ENCODE results near the gene NEU3. TPM values are rescaled to one million over a fixed set of nuclear protein-coding genes. Genes with fewer than 3 reads are reported as not detected.
"Not testable (repeated sequence)": the region's sequence is repeated elsewhere in the genome, so short reads cannot be mapped to it uniquely, and the experiment has no call there.

The NEU3 gene
- total and polyA plus RNA-seq, 2 of the 13 experiments (the other 11 are each of a cell fraction or from before 2014, with no cell fraction given) = 6.3 to 15.3 TPM

GRCh38 chr11:74957937-74958629 lies 30.6 kb upstream of the NEU3 start:
- H3K4me1 ChIP-seq (ENCODE audit: insufficient read depth, low read length) = peaks cover 24% of the 10 kb centered on the region
- H4K20me1 ChIP-seq (ENCODE audit: insufficient read depth, low read length) = peaks cover 33% of the 10 kb centered on the region
- no peaks in the 10 kb centered on the region for H3K27me3 ChIP-seq (ENCODE audit: control insufficient read depth in 1 of 2, insufficient read depth in 2 of 2, low read length in 2 of 2)
- TF ChIP-seq MAFK (conservative IDR thresholded peaks at IDR 0.05 in 1 of 2, IDR thresholded peaks at IDR 0.05 in 1 of 2; ENCODE audit: low read length in 2 of 2) (peak; percentile 57 to 82; a peak in 3 of 4 replicates), GLMP (CRISPR knock-in tag; IDR thresholded peaks at IDR 0.05; ENCODE audit: borderline replicate concordance) (no peak), MAFF (IDR thresholded peaks at IDR 0.05; ENCODE audit: low read depth, low read length) (peak; percentile 83), THAP8 (CRISPR knock-in tag; IDR thresholded peaks at IDR 0.05; ENCODE audit: borderline replicate concordance) (no peak)
- DNase-seq (ENCODE audit: low spot score) = no peak
- peaks cover 99% of the 10 kb centered on the region for H3K79me2 ChIP-seq (ENCODE audit: insufficient read depth, low read length)
- ChIA-PET CTCF (ENCODE audit: low intra/inter-chr PET ratio, low total read pairs) (no interaction called here), POLR2A (interaction anchor here (0.9 kb wide), 1 partner anchor 9 kb away, joined by 4 read pairs; the partner anchor contains the start of genes SPCS2 and XRRA1)
- H2AFZ ChIP-seq (ENCODE audit: low read length) = no peak overlapping the region
- H3K36me3 ChIP-seq (replicated peaks in 1 of 2; ENCODE audit: control insufficient read depth in 1 of 2, insufficient read depth in 2 of 2, low read length in 2 of 2) = peaks cover 10 to 58% of the 10 kb centered on the region in 2 experiments
- 100% methylated on average over 1 of the region's 1 CpG for WGBS (ENCODE audit: low lambda C conversion rate)
- no TSS peak for BruUV-seq (replicated peaks)
- H3K9me3 ChIP-seq (ENCODE audit: low read length) = no peaks in the 10 kb centered on the region
- H3K4me3 ChIP-seq (replicated peaks in 1 of 3; ENCODE audit: insufficient read depth in 1 of 3, low read depth in 2 of 3, low read length in 3 of 3) = no peak overlapping the region
- H3K9ac ChIP-seq (ENCODE audit: insufficient read depth, low read depth, low read length) = no peak overlapping the region
- H3K27ac ChIP-seq (ENCODE audit: extremely low read length, insufficient read depth, low read length) = no peak overlapping the region
- no peak overlapping the region for H3K4me2 ChIP-seq (ENCODE audit: low read depth, low read length)
- ATAC-seq = no peak
- no peak for FAIRE-seq
- intact Hi-C loops (cut with micrococcal nuclease; ENCODE audit: unreplicated experiment) = no loop called here
- in situ Hi-C loops (cut with HindIII; ENCODE audit: extremely low pct_ligation_motif_present, low pct_unique_long_range_greater_than_20kb) = no loop called here

- H3K4me2 ChIP-seq (ENCODE audit: low read depth, low read length); BruUV-seq (replicated peaks); H3K27ac ChIP-seq (ENCODE audit: extremely low read length, insufficient read depth, low read length); DNase-seq (ENCODE audit: low spot score); H3K4me3 ChIP-seq (replicated peaks in 1 of 3; ENCODE audit: insufficient read depth in 1 of 3, low read depth in 2 of 3, low read length in 3 of 3); H3K27me3 ChIP-seq (ENCODE audit: control insufficient read depth in 1 of 2, insufficient read depth in 2 of 2, low read length in 2 of 2); H3K9ac ChIP-seq (ENCODE audit: insufficient read depth, low read depth, low read length); ATAC-seq; H2AFZ ChIP-seq (ENCODE audit: low read length); H3K9me3 ChIP-seq (ENCODE audit: low read length); in situ Hi-C loops (cut with HindIII; ENCODE audit: extremely low pct_ligation_motif_present, low pct_unique_long_range_greater_than_20kb); POLR2A ChIA-PET; CTCF ChIA-PET (ENCODE audit: low intra/inter-chr PET ratio, low total read pairs); intact Hi-C loops (cut with micrococcal nuclease; ENCODE audit: unreplicated experiment); FAIRE-seq: not testable (repeated sequence)
- Histone ChIP-seq H3K79me2 (ENCODE audit: insufficient read depth, low read length) (peaks cover 95% of the 10 kb centered on the region), H3K4me1 (ENCODE audit: insufficient read depth, low read length) (peaks cover 10% of the 10 kb centered on the region), H4K20me1 (ENCODE audit: insufficient read depth, low read length) (peaks cover 38% of the 10 kb centered on the region), H3K36me3 (replicated peaks in 1 of 2; ENCODE audit: control insufficient read depth in 1 of 2, insufficient read depth in 2 of 2, low read length in 2 of 2) (peaks cover 11 to 57% of the 10 kb centered on the region in 2 experiments)
- 97% methylated on average over 6 of the region's 6 CpGs for WGBS (ENCODE audit: low lambda C conversion rate)
Measured at GRCh38 chr11:74960128-74960527, 28.6 kb upstream of the NEU3 start.
